ENCODE data around the gene COL23A1.

Gene COL23A1

GRCh38 chr5:178425621-178426068, 164.5 kb downstream of the COL23A1 start:
- Histone ChIP-seq H3K4me1 (ENCODE audit: insufficient read depth, low read length) (peaks cover 7% of the 10 kb centered on the region), H3K27me3 (ENCODE audit: control insufficient read depth in 1 of 2, insufficient read depth in 2 of 2, low read length in 2 of 2) (no peaks in the 10 kb centered on the region), H3K9ac (ENCODE audit: low read length) (no peak overlapping the region), H3K36me3 (ENCODE audit: insufficient read depth, low read length) (no peaks in the 10 kb centered on the region), H3K9me3 (ENCODE audit: low read length) (no peaks in the 10 kb centered on the region), H3K27ac (ENCODE audit: low read depth, low read length) (no peak overlapping the region), H3K4me3 (ENCODE audit: low read depth in 1 of 2, low read length in 2 of 2) (no peak overlapping the region)

- H3K27ac ChIP-seq (ENCODE audit: low read depth, low read length), result no peak overlapping the region
Measured at GRCh38 chr5:178424810-178425177, 165.4 kb downstream of the COL23A1 start.

GRCh38 chr5:178423901-178424809, 166.0 kb downstream of the COL23A1 start:
- Histone ChIP-seq H3K9me3 (ENCODE audit: low read length) (no peaks in the 10 kb centered on the region), H3K4me3 (ENCODE audit: low read depth in 1 of 2, low read length in 2 of 2) (no peak overlapping the region), H3K36me3 (ENCODE audit: insufficient read depth, low read length) (no peaks in the 10 kb centered on the region), H3K27me3 (ENCODE audit: control insufficient read depth in 1 of 2, insufficient read depth in 2 of 2, low read length in 2 of 2) (no peaks in the 10 kb centered on the region), H3K9ac (ENCODE audit: low read length) (no peak overlapping the region), H3K4me1 (ENCODE audit: insufficient read depth, low read length) (peaks cover 7% of the 10 kb centered on the region), H3K27ac (ENCODE audit: low read depth, low read length) (no peak overlapping the region)

More at GRCh38 chr5:178424810-178425177, 165.4 kb downstream of the COL23A1 start:
- Histone ChIP-seq H3K9me3 (ENCODE audit: low read length) (no peaks in the 10 kb centered on the region), H3K9ac (ENCODE audit: low read length) (no peak overlapping the region), H3K4me1 (ENCODE audit: insufficient read depth, low read length) (peaks cover 7% of the 10 kb centered on the region), H3K27me3 (ENCODE audit: control insufficient read depth in 1 of 2, insufficient read depth in 2 of 2, low read length in 2 of 2) (no peaks in the 10 kb centered on the region), H3K36me3 (ENCODE audit: insufficient read depth, low read length) (no peaks in the 10 kb centered on the region), H3K4me3 (ENCODE audit: low read depth in 1 of 2, low read length in 2 of 2) (no peak overlapping the region)

DNA sequence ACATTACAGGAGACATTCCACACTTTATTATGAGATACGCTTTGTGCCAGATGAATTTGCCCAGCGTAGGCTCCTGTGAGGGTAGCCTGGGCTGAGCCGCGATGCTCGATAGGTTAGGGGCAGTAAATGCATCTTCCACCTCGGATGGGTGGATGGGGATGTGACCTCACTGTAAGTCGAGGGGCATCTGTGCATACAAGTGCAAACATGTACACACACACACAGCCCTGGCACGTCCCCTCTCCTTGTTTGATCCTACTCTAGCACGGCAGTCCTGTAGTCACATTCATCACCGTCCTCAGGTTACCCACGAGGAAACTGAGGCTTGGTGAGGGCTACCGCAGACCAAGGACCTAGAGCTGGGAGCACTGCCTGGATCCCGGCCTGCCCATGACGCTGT, 166.8 kb downstream of the COL23A1 start:
- Histone ChIP-seq H3K27me3 (ENCODE audit: control insufficient read depth in 1 of 2, insufficient read depth in 2 of 2, low read length in 2 of 2) (no peaks in the 10 kb centered on the region), H3K4me1 (ENCODE audit: insufficient read depth, low read length) (peaks cover under 1% of the 10 kb centered on the region), H3K9ac (ENCODE audit: low read length) (no peak overlapping the region), H3K36me3 (ENCODE audit: insufficient read depth, low read length) (no peaks in the 10 kb centered on the region), H3K27ac (ENCODE audit: low read depth, low read length) (no peak overlapping the region), H3K9me3 (ENCODE audit: low read length) (no peaks in the 10 kb centered on the region), H3K4me3 (ENCODE audit: low read depth in 1 of 2, low read length in 2 of 2) (no peak overlapping the region)

GRCh38 chr5:178422400-178422775, 167.8 kb downstream of the COL23A1 start:
- no peak overlapping the region for H3K9ac ChIP-seq (ENCODE audit: low read length)
- H3K4me3 ChIP-seq (ENCODE audit: low read depth in 1 of 2, low read length in 2 of 2), result no peak overlapping the region
- no peaks in the 10 kb centered on the region for H3K4me1 ChIP-seq (ENCODE audit: insufficient read depth, low read length)
- no peak overlapping the region for H3K27ac ChIP-seq (ENCODE audit: low read depth, low read length)
- H3K27me3 ChIP-seq (ENCODE audit: control insufficient read depth in 1 of 2, insufficient read depth in 2 of 2, low read length in 2 of 2), result no peaks in the 10 kb centered on the region
- H3K9me3 ChIP-seq (ENCODE audit: low read length), result no peaks in the 10 kb centered on the region
- H3K36me3 ChIP-seq (ENCODE audit: insufficient read depth, low read length), result no peaks in the 10 kb centered on the region

DNA sequence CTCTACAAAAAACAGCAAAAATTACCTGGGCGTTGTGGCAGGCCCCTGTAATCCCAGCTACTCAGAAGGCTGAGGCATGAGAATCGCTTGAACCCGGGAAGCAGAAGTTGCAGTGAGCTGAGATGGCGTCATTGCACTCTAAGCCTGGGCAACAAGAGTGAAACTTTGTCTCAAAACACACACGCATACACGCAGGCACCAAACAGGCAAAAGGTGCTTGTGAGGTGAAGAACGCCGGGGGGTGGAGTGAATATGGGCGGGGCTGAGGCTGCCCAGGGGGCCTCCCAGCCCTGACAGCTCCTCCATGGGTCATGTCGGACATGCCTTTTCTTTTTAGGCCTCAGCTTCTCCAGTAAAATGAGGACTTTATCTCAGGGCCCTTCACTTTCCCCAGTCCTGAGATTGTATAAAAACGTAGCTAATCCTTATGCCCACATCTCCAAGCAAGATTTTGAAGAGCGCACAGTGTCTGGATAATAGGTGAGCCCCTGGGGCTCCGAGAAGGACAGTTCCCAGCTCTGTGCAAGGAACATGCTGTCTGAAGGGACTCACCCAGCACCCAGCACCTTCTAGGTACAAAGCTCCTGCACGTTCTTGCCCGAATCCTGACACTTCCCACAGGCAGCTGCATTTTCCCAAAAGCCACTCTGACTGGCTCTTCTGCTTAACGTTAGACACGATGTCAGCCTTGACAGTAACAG, 168.3 kb downstream of the COL23A1 start:
- no peaks in the 10 kb centered on the region for H3K4me1 ChIP-seq (ENCODE audit: insufficient read depth, low read length)
- no peaks in the 10 kb centered on the region for H3K27me3 ChIP-seq (ENCODE audit: control insufficient read depth in 1 of 2, insufficient read depth in 2 of 2, low read length in 2 of 2)
- no peaks in the 10 kb centered on the region for H3K36me3 ChIP-seq (ENCODE audit: insufficient read depth, low read length)
- H3K4me3 ChIP-seq (ENCODE audit: low read depth in 1 of 2, low read length in 2 of 2), result no peak overlapping the region
- H3K9ac ChIP-seq (ENCODE audit: low read length), result no peak overlapping the region
- no peaks in the 10 kb centered on the region for H3K9me3 ChIP-seq (ENCODE audit: low read length)
- H3K27ac ChIP-seq (ENCODE audit: low read depth, low read length), result no peak overlapping the region

GRCh38 chr5:178421128-178421527, 169.1 kb downstream of the COL23A1 start:
- Histone ChIP-seq H3K27ac (ENCODE audit: low read depth, low read length) (no peak overlapping the region), H3K9me3 (ENCODE audit: low read length) (no peaks in the 10 kb centered on the region), H3K9ac (ENCODE audit: low read length) (no peak overlapping the region), H3K4me3 (ENCODE audit: low read depth in 1 of 2, low read length in 2 of 2) (no peak overlapping the region), H3K36me3 (ENCODE audit: insufficient read depth, low read length) (no peaks in the 10 kb centered on the region), H3K4me1 (ENCODE audit: insufficient read depth, low read length) (no peaks in the 10 kb centered on the region), H3K27me3 (ENCODE audit: control insufficient read depth in 1 of 2, insufficient read depth in 2 of 2, low read length in 2 of 2) (no peaks in the 10 kb centered on the region)

GRCh38 chr5:178420354-178420781, 169.8 kb downstream of the COL23A1 start:
- H3K9ac ChIP-seq (ENCODE audit: low read length), result no peak overlapping the region

GRCh38 chr5:178419651-178420050, 170.5 kb downstream of the COL23A1 start:
- Histone ChIP-seq H3K27ac (ENCODE audit: low read depth, low read length) (no peak overlapping the region), H3K27me3 (ENCODE audit: control insufficient read depth in 1 of 2, insufficient read depth in 2 of 2, low read length in 2 of 2) (no peaks in the 10 kb centered on the region), H3K4me3 (ENCODE audit: low read depth in 1 of 2, low read length in 2 of 2) (no peak overlapping the region), H3K36me3 (ENCODE audit: insufficient read depth, low read length) (no peaks in the 10 kb centered on the region), H3K9ac (ENCODE audit: low read length) (no peak overlapping the region), H3K4me1 (ENCODE audit: insufficient read depth, low read length) (no peaks in the 10 kb centered on the region), H3K9me3 (ENCODE audit: low read length) (no peaks in the 10 kb centered on the region)

More at GRCh38 chr5:178420354-178420781, 169.8 kb downstream of the COL23A1 start:
- Histone ChIP-seq H3K27ac (ENCODE audit: low read depth, low read length) (no peak overlapping the region), H3K27me3 (ENCODE audit: control insufficient read depth in 1 of 2, insufficient read depth in 2 of 2, low read length in 2 of 2) (no peaks in the 10 kb centered on the region), H3K36me3 (ENCODE audit: insufficient read depth, low read length) (no peaks in the 10 kb centered on the region), H3K4me3 (ENCODE audit: low read depth in 1 of 2, low read length in 2 of 2) (no peak overlapping the region), H3K4me1 (ENCODE audit: insufficient read depth, low read length) (no peaks in the 10 kb centered on the region), H3K9me3 (ENCODE audit: low read length) (no peaks in the 10 kb centered on the region)

- Histone ChIP-seq H3K9me3 (ENCODE audit: low read length) (no peaks in the 10 kb centered on the region), H3K27ac (ENCODE audit: low read depth, low read length) (no peak overlapping the region), H3K9ac (ENCODE audit: low read length) (no peak overlapping the region), H3K36me3 (ENCODE audit: insufficient read depth, low read length) (no peaks in the 10 kb centered on the region), H3K4me3 (ENCODE audit: low read depth in 1 of 2, low read length in 2 of 2) (no peak overlapping the region), H3K27me3 (ENCODE audit: control insufficient read depth in 1 of 2, insufficient read depth in 2 of 2, low read length in 2 of 2) (no peaks in the 10 kb centered on the region), H3K4me1 (ENCODE audit: insufficient read depth, low read length) (no peaks in the 10 kb centered on the region)
Measured at GRCh38 chr5:178419196-178419595, 171.0 kb downstream of the COL23A1 start.

- Histone ChIP-seq H3K36me3 (ENCODE audit: insufficient read depth, low read length) (no peaks in the 10 kb centered on the region), H3K4me1 (ENCODE audit: insufficient read depth, low read length) (no peaks in the 10 kb centered on the region), H3K9ac (ENCODE audit: low read length) (no peak overlapping the region), H3K4me3 (ENCODE audit: low read depth in 1 of 2, low read length in 2 of 2) (no peak overlapping the region), H3K27me3 (ENCODE audit: control insufficient read depth in 1 of 2, insufficient read depth in 2 of 2, low read length in 2 of 2) (peaks cover 0 to 5% of the 10 kb centered on the region in 2 donors), H3K27ac (ENCODE audit: low read depth, low read length) (no peak overlapping the region), H3K9me3 (ENCODE audit: low read length) (no peaks in the 10 kb centered on the region)
Measured at GRCh38 chr5:178418471-178419010, 171.7 kb downstream of the COL23A1 start.

All from muscle layer of colon (tissue), 2 donors.